Fibroblast of skin of left quadriceps (primary cell): Measurements from ENCODE around the gene VCP.

Experiments
- DNase-seq, 2 experiments: peaks; one replicate each; pipeline ENCODE4 v3.0.0-alpha.2; 2013; ENCODE audit warnings: low read depth in 2 of 2

VCP gene

DNA sequence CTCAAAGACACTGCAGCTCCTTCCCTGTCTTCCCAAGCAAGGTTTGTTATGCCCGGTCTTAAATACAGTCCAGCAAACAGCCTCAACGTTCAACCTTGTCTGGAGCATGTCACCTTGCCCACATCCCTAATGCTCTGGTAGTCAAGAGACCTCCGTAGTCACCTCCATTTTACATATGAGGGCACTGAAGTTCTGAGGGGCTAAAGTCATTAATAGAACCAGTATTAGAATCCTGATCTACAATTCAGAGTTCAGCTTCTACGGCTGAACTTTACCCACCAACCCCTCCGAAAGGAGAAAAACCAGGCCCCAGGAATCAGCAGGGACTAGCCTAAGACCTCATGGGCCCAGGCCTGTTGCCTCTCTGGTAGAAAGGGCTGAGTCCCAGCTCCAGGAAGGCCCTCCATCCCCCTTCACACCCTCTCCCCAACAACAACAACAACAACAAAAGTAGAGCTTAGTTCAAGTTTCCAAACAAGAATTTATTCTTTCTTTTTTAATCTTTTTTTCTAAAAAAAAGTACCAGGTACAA, 31.3 kb upstream of the VCP start:
- no peak for DNase-seq

DNA sequence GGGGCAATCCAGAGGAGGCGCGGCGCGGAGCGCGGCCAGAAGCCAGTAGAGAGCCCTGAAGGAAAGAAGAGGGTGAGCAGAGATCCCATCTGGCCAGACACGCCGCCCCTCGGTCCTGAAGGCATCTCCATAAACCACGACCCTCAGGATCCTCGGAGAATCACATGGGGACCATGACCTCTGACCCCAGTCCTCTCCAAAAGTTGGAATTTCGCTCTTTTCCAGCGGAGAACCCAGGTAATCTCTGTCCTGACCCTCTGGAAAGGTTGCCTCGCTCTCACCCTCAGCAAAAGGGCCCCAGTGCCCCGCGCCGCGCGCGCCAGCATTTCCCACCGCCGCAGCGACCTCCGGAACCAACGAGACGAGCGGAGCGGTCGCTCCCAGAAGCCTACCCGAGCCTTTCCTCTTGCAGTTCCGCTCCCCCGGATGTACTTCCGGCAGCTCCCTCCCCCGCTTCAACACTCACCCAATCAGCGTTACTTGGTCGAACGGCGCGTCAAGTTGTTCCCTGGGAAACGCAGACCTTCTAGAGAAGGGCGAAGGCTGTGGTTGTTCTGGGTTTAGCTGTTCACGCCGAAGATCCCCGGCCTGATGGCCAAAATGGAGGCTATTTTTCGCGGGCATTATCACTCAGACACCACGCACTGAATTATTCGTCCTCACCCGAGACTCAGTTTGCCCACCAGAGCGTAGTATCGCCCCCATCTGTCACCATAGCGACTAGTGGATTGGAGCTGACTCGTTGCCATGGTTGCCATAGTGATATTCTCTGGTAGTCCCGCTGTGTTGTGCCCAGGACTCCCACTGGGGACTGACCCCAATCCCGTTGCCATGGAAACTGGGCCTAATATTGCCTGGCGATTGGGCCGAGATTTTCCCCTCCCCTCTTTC, 30.6 kb upstream of the VCP start, which contains the start of gene STOML2:
TSS of gene STOML2 (minus strand) at position 363 of the 891 bp plus-strand sequence. CDS start at position 326, 37 bp downstream.
- peak; percentile 84 to 87 for DNase-seq

DNA sequence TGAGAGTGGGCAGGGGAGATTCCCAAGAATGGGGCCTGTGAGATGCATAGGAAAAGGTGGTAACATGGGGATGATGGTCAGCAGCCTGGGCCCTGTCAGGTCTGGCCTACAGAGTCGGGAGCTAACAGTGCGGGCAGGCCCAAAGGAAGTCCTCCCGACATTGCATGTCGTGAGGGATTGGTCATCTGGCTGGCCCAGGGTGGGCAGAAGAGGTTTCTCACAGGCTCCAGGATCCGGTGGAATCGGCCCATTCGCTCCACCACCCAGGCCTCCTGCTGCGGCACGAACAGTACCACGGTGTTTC, 30.0 kb upstream of the VCP start:
- no peak for DNase-seq

DNA sequence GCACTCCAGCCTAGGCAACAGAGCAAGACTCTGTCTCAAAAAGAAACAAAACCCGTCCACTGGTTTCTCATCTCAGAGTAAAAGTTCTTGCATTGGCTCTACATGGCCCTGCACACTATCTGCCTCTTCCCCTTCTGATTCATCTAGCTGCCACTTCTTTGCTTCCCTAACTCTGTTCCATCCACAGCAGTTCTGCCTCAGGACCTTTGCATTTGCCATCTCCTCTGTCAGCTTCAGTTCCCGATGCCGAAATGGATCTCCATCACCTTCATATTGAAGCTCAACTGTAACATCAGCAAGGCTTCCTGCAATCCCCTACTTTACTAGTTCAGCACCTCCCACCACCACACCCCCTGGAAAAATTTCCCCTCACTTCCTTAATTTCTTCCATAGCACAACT, 25.1 kb upstream of the VCP start:
- DNase-seq: no peak

DNA sequence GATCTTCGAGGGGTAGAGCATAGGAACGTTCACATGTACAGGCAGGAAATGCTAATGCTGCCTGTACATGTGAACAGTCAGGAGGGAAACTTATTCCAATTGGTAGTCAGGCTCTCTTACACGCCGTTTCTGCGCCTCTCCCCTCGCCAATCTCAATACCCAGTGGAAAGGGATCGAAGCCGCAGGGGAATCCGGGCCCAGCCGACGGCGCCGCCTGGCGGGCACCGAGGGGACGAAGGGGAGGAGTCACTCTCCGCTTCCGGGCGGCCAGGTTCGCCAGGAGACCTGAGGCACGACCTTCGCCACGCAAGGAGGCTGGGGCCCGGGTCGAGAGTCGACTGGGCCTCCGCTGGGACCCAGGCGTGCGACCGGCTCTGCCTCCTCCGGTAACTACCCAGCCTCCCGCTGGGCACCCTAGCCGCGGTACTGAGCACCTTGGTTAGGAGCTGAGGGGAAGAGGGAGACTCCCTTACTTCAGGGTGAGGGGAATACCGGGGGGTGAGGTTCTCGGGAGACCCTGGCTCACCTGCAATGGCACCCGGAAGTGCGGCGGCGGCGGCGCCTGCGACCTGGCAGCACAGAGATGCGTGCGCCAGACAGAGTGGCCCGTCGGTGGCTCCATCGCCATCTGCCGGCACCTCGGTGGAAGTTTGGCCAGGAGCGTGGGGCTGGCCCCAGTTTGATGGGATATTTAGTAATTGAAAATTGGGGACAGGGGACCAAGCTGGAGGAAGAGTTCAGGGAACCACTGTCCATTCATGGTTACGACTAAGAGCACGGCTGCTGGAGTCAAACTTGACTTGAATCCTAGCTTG, 23.8 kb upstream of the VCP start, which contains the start of gene PIGO:
TSS of gene PIGO (minus strand) at position 557 of the 815 bp plus-strand sequence. CDS start 1,026 bp downstream, outside the sequence.
- no peak for DNase-seq

DNA sequence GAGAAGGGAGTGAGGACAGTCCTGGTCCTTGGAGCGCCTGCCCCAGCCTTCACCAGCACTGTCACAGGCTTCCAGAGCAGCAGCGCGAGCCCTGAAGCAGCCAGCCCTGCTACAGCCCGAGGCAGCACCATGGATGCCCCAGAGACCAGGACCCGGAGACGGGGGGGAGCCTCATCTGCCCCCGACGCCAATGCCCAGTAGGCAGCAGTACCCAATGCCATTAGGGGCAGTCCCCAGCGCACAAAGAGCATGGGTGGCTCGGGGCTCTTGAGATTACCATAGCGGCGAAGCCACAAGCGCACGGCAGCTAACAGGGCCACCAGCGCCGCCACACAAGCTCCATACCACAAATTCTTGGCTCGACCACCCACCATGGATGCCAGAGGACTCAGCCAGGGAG, 19.1 kb upstream of the VCP start:
- DNase-seq: no peak

DNA sequence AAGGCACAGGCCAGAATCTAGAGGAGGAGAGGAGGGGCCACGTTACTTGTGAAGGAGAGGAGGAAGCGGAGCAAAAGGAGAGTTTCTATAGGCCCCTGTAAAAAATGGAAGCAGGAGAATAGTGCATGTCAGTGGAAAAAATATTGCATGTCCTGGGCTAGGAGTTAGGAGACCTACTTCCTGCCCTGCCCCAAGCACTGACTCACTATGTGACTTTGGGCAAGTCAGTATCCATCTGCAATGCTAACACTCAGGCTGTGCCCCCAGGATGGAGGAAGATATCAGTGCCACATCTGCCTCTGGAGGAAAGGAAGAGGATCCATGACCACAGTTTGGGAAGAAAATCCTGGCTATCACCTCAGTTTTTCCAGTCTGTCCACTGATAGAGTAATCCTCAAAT, 17.0 kb upstream of the VCP start:
- DNase-seq: no peak

DNA sequence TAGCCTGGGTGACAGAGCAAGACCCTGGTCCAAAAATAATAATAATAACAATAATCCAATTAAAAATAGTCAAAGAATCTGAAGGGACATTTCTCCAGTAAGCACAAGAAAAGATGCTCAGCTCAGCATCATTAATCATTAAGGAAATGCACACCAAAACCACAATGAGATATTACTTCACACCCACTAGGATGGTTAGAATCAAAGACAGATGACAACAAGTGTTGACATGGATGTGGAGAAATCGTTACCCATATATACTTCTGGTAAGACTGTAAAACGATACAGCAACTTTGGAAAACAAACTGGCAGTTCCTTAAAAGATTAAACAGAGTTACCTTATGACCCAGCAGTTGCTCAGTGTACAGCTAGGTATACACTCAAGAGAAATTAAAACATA, 12.7 kb upstream of the VCP start:
- peak in 1 of 2 experiments; percentile 10 for DNase-seq

DNA sequence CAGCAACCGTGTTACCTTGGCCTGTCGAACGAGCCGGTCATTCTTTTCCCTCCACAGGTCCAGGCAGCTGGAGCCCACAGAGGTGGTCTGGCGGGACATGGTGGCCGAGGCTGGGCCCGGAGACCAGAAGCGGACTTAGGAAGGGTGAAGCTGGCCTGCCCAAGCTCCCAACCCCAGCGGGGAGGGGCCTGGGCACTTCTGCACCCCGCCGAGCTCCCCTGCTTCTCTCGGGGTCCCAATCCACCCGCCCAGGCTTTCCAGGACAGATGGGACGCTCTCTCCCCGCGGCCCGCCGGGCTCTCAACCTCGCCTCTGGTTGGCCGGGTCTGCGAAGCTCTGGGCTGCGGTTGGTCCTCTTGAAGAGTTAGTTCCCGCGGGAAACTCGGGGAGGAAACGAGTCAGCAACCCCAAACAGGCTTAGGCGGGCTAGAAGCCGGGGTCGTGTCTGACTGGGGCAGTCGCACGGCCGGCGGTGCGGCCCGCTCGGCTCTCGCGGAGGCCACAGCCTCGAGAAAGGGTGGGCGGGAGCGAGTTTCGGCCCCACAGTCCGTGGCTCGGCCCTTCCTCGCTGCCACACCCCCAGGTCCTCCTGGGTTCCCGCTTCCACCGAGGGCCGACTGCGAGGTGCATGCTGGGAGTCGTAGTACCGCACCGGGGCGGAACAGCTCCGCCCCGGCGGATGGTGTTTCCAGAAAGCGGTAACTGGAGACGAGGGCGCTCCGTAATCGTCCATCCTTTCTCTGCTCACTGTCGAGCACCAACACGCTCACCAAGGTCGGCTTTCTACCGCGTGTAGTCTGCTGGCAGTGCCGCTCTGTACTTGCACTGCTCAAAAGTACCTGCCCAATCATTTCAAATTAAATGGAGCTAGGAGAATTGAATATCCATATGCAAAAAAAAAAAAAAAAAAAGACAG, 7.3 kb upstream of the VCP start, which contains the start of gene FANCG:
TSS of gene FANCG (minus strand) at position 517 of the 916 bp plus-strand sequence. CDS start at position 99, 418 bp downstream.
- peak; percentile 75 to 80 for DNase-seq

DNA sequence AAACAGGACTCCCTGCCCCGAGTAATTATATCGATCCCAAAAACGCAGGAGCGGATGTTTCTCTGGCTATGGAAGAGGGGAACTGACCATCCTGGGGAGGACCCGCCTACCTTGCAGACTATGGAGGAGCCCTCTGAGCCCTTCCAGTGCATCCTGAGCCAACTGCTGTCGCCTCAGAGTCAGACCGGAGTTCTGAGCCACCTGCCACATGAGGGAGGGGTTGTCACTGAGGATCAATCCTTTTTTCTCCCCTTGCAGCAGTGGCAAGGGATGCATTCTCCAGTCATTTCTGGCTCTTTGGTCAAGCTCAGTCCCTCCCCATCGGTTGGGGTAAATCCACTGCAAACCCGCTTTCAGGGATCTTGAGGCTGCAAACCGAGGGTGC, 6.6 kb upstream of the VCP start:
- no peak for DNase-seq

DNA sequence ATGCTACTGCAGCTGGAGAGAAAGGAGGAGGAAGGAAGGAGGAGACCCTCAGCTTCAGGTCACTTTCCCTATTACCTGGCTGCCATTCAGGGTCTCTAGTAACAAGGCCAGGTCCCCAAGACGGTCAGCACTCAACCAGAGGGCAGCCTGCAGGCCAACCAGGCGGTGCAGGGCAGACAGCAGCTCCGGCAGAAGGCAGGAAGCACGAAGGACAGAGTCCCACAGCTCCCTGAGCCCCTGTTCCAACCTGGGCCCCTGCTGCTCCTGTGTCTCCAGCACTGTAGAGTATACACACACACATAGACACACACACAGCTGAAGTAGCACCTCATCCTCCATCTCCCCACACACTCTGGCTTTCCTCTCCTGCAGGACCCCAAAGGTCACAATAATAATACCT, 5.6 kb upstream of the VCP start:
- no peak for DNase-seq

DNA sequence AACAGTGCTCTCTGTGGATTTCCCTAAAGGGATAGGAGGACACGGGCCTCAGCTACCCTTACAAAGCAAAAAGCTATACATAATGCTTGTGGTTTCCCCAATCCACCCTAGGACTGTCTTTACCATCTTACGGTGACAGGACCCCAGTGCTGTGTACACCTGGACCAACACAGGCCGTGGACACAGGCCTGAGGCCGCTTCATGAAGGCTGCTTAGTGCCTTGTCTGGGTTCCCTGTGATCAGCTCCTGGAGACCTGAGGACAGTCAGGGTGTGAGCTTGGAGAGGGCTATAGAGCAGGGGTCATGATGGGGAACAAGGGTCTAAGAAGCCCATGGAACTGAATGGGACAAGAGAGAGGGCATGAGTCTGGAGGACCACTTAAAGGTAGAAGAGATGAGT, 4.4 kb upstream of the VCP start:
- no peak for DNase-seq

DNA sequence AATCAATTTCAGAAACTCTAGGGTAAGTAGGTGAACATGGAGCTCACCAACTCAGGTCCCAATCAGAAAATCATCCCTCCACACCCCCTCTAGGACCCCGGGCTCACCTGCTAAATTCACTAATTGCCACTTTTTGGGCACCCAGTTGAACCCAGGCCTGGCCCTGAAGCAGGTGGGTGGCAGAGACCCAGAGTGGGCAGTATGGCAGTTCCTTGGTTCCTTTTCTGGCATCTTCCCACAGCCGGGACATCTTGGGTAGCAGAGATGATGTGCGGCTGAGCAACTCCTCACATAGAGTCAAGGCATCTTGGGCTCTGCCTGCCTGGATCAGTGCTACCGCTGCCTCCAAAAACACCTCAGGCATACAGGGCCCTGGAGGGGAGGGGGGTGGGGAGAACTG, 2.9 kb upstream of the VCP start:
- DNase-seq: no peak

DNA sequence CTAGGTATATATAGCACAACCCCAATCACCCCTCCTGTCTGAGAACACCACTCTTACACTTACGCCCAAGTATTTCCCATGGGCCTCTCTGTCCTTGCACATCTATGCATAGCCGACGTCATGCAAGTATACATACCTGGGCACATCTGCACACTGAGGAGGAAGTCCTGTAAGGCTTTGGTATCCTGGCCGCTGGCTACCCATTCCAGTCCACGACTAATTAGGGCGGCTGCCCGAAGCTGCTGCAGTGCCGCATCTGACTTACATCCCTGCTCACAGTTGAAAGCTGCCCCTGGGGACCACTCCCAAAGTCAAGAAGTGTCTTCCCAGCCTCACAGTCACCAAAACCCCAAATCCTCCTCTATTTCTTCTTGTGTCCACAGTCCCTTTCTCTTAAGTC, 2.4 kb upstream of the VCP start:
- no peak for DNase-seq

DNA sequence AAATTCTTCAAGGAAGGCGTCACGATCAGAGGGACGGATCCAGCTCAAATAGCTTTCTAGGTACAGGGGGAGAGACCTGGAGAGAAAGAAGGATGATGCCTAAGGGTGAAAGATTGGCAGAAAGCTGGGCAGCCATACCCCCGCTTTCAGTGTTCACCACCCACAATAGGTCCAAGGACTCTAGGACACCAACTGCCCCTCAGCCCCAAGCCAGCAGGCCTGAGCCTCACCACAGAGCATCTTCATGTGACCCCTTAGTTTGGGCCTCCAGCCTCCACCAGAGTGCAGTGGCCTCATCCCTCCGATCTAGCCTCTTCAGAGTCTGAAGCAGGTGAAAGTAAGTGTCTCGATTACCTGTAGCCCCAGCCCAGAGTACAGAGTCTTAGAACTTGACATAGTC, 1.7 kb upstream of the VCP start:
- no peak for DNase-seq

DNA sequence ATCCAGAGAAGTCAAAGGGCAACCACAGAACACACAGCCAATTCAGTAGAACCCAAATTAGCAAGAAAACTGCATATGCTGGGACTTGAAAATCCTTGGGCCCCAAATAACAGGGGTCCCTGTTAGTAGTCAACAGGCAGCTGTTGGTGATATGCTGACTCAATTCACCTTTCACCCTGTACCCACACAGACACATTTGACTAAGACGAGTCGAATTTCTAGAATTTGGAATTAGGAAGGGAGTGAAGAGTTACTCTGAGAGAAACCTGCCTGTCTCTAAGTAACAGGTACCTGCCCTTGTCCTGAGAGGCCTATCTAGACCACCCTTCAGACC, 821 bp upstream of the VCP start:
- no peak for DNase-seq

DNA sequence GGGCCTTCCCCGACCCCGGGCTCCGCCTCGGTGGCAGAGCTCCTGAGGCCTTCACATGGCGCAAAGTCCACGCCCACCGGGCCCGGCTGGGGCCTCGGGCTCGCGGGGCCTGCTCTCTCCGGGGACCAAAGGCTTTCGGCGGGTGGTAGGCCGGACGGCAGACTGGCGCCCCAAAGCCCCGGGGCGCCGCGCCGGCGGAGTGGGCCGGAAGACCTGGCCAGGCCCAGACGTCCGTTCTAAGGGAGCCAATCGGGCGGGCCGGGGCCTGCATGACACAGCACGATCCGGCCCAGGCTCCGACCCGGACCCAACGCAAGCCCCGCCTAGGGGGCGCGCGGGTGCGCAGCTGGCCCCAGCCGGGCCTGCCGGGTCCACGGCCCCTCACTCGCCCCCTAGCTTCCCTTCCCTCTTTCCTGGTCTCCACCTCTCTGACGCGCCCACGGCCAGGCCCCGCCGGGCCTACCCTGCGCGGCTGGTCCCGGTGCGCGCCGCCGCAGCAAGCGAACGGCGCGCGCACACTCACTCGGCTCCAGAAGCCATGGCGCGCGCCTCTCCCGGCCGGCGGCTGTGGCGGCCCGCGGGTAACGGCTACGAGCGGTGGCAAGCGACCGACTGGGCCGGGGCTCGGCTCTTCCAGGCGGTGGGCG, 488 bp downstream of the VCP start:
- DNase-seq: peak; percentile 46 to 47

DNA sequence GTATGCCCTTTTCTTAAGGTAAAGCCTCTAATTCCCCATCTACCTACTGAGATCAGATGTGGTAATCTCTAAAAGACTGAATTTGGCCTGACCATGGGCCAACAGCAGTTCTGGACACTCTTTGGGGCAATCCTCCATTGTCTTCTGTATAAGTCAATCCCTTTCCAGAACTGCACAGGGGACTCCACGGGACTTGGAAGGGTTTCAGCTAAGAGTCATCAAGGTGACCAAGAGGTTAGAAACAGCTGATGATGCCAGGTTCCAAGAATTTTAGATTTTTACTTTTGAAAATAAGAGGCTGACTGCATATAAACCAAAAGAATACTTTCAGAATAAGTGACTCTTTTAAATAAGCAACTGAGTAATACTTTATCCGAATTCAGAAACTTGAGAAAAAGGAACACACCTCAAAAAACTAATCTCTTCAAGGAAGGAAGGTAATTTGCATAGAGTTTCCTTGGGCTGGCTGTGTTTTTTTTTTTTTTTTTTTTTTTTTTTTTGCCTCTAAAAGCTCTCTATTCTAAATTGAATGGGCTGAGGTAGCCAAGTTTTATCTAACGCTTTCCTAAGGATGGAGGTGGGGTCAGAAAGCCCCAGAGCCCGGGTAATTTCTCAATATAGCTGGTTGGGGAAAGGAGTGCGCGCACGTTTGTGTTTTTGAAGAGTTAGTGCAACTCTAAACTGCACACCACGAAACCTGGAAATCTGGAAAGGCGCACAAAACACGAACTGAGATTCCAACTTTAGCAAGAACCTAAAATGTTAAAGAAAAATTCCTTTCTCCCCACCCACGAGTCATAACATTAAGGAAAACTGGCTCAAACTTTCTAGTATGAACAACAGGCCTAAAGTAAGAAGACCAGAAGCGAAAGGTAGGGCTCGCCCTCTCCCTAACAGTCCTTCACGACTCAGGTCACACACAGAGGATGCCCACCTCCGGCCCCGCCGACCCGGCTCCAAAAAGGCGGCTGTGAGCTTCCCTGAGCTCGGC, 1.3 kb downstream of the VCP start:
- no peak for DNase-seq

DNA sequence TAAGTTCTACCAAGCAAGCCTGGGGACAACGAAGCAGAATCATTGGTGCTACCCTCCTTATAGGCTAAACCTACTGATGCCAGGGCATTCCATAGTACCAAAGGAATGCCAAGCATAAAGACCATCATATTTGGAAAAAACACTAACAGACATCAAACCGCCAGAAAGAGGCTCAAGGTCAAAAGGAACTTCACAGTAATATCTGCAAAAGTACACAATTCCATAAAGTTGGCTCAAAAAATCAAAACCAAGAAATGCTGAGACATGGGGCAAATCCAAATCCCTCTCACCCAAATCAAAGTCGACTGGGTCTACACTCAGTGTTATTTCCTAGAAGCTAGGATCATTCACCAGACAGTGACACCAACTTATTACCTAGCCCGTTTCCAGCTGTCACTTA, 3.4 kb downstream of the VCP start:
- DNase-seq: no peak

DNA sequence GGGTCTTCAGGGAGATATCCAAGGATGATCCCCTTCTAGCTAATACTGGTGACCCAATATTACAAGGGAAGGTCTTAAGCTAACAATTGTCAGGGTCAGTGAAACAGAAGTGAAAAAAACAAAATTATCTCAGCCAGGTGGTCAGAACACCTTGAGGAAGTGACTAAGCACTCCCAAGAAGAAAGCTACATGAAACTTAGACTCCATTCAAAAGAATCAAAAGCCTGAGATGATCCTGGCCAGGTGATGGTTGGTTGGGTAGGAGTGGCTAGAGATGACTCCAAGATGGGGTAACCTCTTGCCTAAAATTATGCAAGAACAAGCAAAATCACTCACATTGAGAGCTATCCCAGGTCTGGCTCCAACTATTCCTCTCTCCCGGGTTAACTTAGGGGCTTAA, 5.4 kb downstream of the VCP start:
- no peak for DNase-seq
